Psoas muscle (tissue), 8 donors: ENCODE results near the gene TREML2. TPM values are rescaled to one million over a fixed set of nuclear protein-coding genes. Genes with fewer than 3 reads are reported as not detected.

Experiments
- ATAC-seq, 4 donors: fragments of 200-7000 bp; cut with Tn5 transposase; one replicate each; pipeline ENCODE4 v1.9.1; 2020; ENCODE audit warnings: moderate library complexity in 3 of 4, mild to moderate bottlenecking in 2 of 4
- DNase-seq, 2 donors: peaks; one replicate each; pipeline ENCODE4 v3.0.0-alpha.2; 2020
- H3K27ac ChIP-seq: fragments of 200-600 bp; one replicate; pipeline ENCODE4 v1.8.0; 2022
- H3K27me3 ChIP-seq, 3 donors: fragments of 200-600 bp in 1 of 3; one replicate each; pipeline versions ENCODE4 v1.6.1 to v1.8.0; 2013 to 2022; ENCODE audit warnings: low read length in 2 of 3, mild to moderate bottlenecking in 2 of 3, moderate library complexity in 1 of 3; ENCODE audit not compliant: insufficient read depth in 3 of 3
- H3K36me3 ChIP-seq, 2 donors: fragments of 200-600 bp in 1 of 2; one replicate each; pipeline versions ENCODE4 v1.6.1 to v1.8.0; 2013 to 2022; ENCODE audit warnings: low read depth in 1 of 2, mild to moderate bottlenecking in 1 of 2, moderate library complexity in 1 of 2; ENCODE audit not compliant: insufficient read depth in 1 of 2
- H3K4me1 ChIP-seq: fragments of 200-600 bp; one replicate; pipeline ENCODE4 v1.8.0; 2022
- H3K4me3 ChIP-seq: fragments of 200-600 bp; one replicate; pipeline ENCODE4 v1.8.0; 2022; ENCODE audit warnings: mild to moderate bottlenecking
- H3K9me3 ChIP-seq: fragments of 200-600 bp; one replicate; pipeline ENCODE4 v1.8.0; 2022
- WGBS, 3 donors: extraction: QIAGEN DNeasy Blood & Tissue Kit; methylation state at CpG; one replicate each; pipeline versions ENCODE4 v1.1.6 to v1.1.7; 2013; 5-methylcytosine and 5-hydroxymethylcytosine counted together
- intact Hi-C, 2 donors: fragments of 100-400 bp; cut with DNase I; formaldehyde crosslinking; loops; one replicate each; pipeline versions ENCODE4 v1.11.0 to v1.14.2; 2022
- polyA plus RNA-seq, 3 donors: library from polyadenylated mRNA; stranded (reverse); fragments of 200-250 nt; gene quantifications; one replicate each; pipeline ENCODE4 v1.2.3, GENCODE V29; 2013
- total RNA-seq, 4 donors: library from RNA; stranded (reverse); fragmentation: NEBNext Ultra II Directional in 2 of 4; extraction: Animal tissue kit (Norgen Biotek cat#: 25700) in 2 of 4; gene quantifications; one replicate each; pipeline versions ENCODE4 v1.2.1 to v1.2.4, GENCODE V29; 2021 to 2023
- TF ChIP-seq, protein P1 (sequence below): fragments of 200-600 bp; IDR thresholded peaks from one replicate; pipeline ENCODE4 v1.8.0; 2022; ENCODE audit warnings: antibody characterized with exemption
- donor health status: healthy with polysubstance abuse.
- donor health status: DM: no; HTN: no; CAD: no; lungs with moderate emphysema.
- donor health status: Bipolar disorder and iron deficiency.
- donor health status: healthy.
- donor health status: DM: yes; HTN: yes; CAD: no.
- donor health status: DM: no; HTN: no; CAD: no.
- donor health status: DM: no; HTN: no; CAD: no.
- donor health status: DM: yes; HTN: yes; CAD: no.

Gene TREML2
- total and polyA plus RNA-seq, 7 donors, result 0.01 to 0.20 (median 0.08) TPM; not detected in 2

DNA sequence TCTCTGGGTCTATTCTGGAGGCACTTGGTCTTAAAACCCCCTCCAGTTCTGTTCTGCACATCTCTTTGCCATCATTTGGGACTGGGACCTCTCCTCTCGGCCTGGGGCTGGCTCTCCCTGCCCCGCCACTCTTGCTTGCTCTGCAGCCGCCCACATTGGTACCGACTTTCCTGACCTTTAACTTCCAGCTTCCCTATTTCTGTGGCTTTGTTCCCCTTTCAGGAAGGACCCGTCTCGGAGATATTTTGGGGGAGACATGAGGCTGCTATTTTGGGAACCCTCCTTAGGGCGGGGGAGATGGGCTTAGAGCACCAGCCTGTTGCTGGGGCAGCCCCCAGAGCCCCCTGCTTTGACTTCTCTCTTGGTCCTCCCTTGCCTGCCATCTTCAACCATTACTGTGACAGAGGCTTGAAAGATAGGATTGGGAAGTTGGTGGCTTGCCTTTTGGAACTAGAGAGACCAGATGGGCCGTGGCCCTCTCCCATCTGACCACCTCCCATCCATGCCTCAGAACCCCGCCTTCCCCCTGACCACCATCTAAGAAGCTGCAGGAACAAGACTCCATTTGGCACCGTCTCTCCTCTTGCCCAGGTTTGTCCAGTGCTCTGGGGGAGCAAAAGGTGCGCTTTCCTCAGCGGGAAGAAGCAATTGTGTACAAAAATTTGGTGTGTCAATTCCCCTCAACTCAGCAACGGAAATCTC, 38.9 kb downstream of the TREML2 start:
- Histone ChIP-seq H3K27ac (no peak overlapping the region), H3K9me3 (no peaks in the 10 kb centered on the region), H3K4me1 (no peaks in the 10 kb centered on the region), H3K36me3 (no peaks in the 10 kb centered on the region), H3K4me3 (no peak overlapping the region), H3K27me3 (peaks cover 0 to 2% (median 0%) of the 10 kb centered on the region in 3 donors)
- ATAC-seq (no peak), DNase-seq (no peak)
- WGBS, 3 donors, result 73 to 83% (median 78%) methylated on average over 13 of the region's 13 CpGs
- TF ChIP-seq, protein P1, sequence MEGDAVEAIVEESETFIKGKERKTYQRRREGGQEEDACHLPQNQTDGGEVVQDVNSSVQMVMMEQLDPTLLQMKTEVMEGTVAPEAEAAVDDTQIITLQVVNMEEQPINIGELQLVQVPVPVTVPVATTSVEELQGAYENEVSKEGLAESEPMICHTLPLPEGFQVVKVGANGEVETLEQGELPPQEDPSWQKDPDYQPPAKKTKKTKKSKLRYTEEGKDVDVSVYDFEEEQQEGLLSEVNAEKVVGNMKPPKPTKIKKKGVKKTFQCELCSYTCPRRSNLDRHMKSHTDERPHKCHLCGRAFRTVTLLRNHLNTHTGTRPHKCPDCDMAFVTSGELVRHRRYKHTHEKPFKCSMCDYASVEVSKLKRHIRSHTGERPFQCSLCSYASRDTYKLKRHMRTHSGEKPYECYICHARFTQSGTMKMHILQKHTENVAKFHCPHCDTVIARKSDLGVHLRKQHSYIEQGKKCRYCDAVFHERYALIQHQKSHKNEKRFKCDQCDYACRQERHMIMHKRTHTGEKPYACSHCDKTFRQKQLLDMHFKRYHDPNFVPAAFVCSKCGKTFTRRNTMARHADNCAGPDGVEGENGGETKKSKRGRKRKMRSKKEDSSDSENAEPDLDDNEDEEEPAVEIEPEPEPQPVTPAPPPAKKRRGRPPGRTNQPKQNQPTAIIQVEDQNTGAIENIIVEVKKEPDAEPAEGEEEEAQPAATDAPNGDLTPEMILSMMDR, result no peak
- intact Hi-C loops, result no loop called here

DNA sequence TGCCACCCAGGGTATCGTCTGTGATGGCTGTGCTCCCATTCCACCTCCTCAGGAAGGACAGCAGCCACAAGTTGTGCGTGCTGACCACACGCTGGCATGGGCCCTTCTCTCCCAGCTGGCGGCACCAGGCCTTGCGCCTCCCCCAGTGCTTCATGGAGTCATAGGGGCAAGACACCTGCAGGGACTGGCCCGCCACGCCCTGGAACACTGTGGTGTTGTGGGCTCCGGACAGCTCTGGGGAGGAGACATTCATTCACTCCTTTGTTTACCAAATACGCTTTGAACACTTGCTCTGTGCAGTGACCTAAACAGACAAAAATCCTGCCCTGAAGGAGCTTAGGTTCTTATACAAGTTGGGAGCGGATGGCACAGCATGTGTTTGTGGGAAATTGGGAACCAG, 39.6 kb downstream of the TREML2 start:
- intact Hi-C loops, result no loop called here
- H3K27me3 ChIP-seq, result peaks cover 0 to 2% (median 0%) of the 10 kb centered on the region in 3 donors
- no peak overlapping the region for H3K27ac ChIP-seq
- WGBS, 3 donors, result 85 to 99% (median 95%) methylated on average over 10 of the region's 10 CpGs
- TF ChIP-seq, protein P1, result no peak
- H3K4me3 ChIP-seq, result no peak overlapping the region
- no peaks in the 10 kb centered on the region for H3K9me3 ChIP-seq
- H3K4me1 ChIP-seq, result no peaks in the 10 kb centered on the region
- ATAC-seq (no peak), DNase-seq (no peak)
- H3K36me3 ChIP-seq, result no peaks in the 10 kb centered on the region

DNA sequence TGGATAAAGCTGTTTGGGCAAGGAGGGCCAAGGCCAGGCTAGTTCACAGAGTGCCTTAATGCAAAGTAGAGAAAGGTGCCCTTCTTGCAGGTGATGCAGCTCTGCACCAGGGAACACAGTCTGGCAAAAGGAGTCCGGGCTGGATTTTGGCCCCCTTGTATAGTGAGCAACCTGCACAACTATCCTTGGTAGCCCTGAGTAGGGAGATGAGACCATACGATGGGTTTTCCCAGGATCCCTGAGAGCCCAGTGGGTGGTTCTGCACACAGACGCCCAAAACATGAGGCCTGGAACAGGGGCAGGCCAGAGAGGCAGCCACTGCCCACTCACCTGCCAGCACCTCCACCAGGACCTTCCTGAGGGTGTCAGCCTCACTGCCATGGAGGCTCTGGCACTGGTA, 40.0 kb downstream of the TREML2 start:
- WGBS, 3 donors, result 76 to 83% (median 77%) methylated on average over 3 of the region's 3 CpGs
- Histone ChIP-seq H3K27me3 (peaks cover 0 to 2% (median 0%) of the 10 kb centered on the region in 3 donors), H3K36me3 (no peaks in the 10 kb centered on the region), H3K4me1 (no peaks in the 10 kb centered on the region), H3K4me3 (no peak overlapping the region), H3K27ac (no peak overlapping the region), H3K9me3 (no peaks in the 10 kb centered on the region)
- intact Hi-C loops, result no loop called here
- ATAC-seq (no peak), DNase-seq (no peak)
- TF ChIP-seq, protein P1, result no peak

DNA sequence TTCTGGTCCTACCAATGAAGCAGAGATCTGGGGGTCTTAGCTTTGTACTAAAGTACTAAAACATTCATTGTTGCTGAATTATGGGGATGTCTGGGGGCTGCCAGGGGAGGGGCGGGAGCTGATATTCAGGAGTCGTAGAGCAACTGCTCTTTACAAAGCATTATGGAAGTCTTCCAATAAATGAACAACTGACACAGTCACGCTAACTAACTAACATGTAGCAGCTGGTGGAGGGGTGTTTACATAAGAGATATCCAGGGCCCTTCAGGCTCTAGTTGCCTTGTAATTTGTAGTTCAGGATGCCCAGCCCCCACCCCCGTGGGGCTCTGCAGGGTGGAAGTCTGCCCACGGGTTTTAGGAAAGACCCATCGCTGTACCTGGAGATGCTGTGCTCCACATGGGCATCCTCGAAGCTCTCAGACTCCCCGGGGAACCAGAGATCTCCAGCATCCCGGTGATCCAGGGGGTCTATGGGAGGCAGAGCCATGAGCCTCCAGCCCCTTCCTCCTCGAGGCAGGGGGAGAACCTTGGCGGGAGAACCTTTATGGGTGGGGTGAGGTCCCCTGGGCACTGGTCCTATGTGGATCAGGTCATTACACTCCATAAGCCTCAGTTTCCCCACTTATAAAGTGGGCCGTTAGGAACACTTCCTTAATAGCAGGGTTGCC, 41.4 kb downstream of the TREML2 start:
- ATAC-seq, result no peak
- TF ChIP-seq, protein P1, result no peak
- DNase-seq, result no peak
- intact Hi-C loops, result no loop called here
- 50 to 53% (median 53%) methylated on average over 12 of the region's 12 CpGs for WGBS, 3 donors
- Histone ChIP-seq H3K9me3 (no peaks in the 10 kb centered on the region), H3K4me3 (no peak overlapping the region), H3K27ac (no peak overlapping the region), H3K4me1 (no peaks in the 10 kb centered on the region), H3K27me3 (peaks cover 0 to 2% (median 0%) of the 10 kb centered on the region in 3 donors), H3K36me3 (no peaks in the 10 kb centered on the region)
